ENCODE data around the gene S100A5.

The S100A5 gene

GRCh38 chr1:153553830-153554541 lies 13.3 kb upstream of the S100A5 start:
- ChIA-PET CTCF (interaction anchor here (0.7 to 6.8 kb wide), 9 partner anchors 8 to 38 kb away, joined by 3 to 64 read pairs (median 4); partner anchors contain the start of genes S100A4 and S100A6), POLR2A (no interaction called here)
- no peaks in the 10 kb centered on the region for H3K9me3 ChIP-seq (ENCODE audit: control extremely low read depth in 1 of 5, control insufficient read depth in 4 of 5, insufficient read depth in 2 of 5, low read depth in 1 of 5, low read length in 4 of 5)
- H3K36me3 ChIP-seq (ENCODE audit: control insufficient read depth in 4 of 4, insufficient read depth in 4 of 4, low read length in 3 of 4) = no peaks in the 10 kb centered on the region
- H3K27me3 ChIP-seq (replicated peaks in 2 of 5; ENCODE audit: control insufficient read depth in 4 of 5, insufficient read depth in 5 of 5, low read length in 4 of 5) = no peaks in the 10 kb centered on the region
- H3K4me1 ChIP-seq (ENCODE audit: control extremely low read depth in 1 of 4, control insufficient read depth in 4 of 4, insufficient read depth in 4 of 4, low read length in 3 of 4) = peaks cover 0 to 46% (median 29%) of the 10 kb centered on the region in 4 experiments
- WGBS (ENCODE audit: insufficient coverage) = 0% methylated on average over 1 of the region's 2 CpGs
- H3K4me3 ChIP-seq (ENCODE audit: control insufficient read depth in 1 of 7, extremely low read depth in 1 of 7, insufficient read depth in 4 of 7, low read depth in 2 of 7, low read length in 6 of 7) = no peak overlapping the region
- no peak overlapping the region for H3K27ac ChIP-seq (ENCODE audit: insufficient read depth in 1 of 2, low read depth in 1 of 2, low read length in 2 of 2, poor library complexity in 1 of 2, severe bottlenecking in 2 of 2)
- DNase-seq = no peak

DNA sequence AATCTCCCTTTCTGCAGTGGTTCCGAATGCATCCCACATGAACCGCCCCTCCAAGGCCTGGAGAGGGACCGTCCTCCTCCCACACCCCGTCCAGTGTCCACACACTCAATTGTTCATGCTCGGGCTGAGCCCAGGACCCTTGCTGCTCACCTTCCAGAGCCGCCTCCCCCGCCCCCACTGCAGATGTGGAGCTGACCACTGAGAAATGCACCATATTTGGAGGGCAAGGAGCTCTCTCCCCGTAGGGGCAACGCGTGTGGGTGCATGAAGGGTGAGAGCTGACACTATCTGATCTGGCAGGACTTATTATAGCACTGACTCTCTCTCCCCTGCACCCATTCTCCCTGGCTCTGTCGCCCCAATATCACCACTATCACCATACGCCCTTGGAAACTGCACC lies 12.4 kb upstream of the S100A5 start:
- H3K36me3 ChIP-seq (ENCODE audit: control insufficient read depth in 4 of 4, insufficient read depth in 4 of 4, low read length in 3 of 4) = no peaks in the 10 kb centered on the region
- H3K4me3 ChIP-seq (ENCODE audit: control insufficient read depth in 1 of 7, extremely low read depth in 1 of 7, insufficient read depth in 4 of 7, low read depth in 2 of 7, low read length in 6 of 7) = no peak overlapping the region
- H3K27ac ChIP-seq (ENCODE audit: insufficient read depth in 1 of 2, low read depth in 1 of 2, low read length in 2 of 2, poor library complexity in 1 of 2, severe bottlenecking in 2 of 2) = no peak overlapping the region
- DNase-seq = no peak
- ChIA-PET POLR2A (no interaction called here), CTCF (interaction anchor here (1.3 to 6.8 kb wide), 6 partner anchors 9 to 39 kb away, joined by 3 to 64 read pairs (median 6); partner anchors contain the start of gene S100A6)
- H3K27me3 ChIP-seq (replicated peaks in 2 of 5; ENCODE audit: control insufficient read depth in 4 of 5, insufficient read depth in 5 of 5, low read length in 4 of 5) = no peaks in the 10 kb centered on the region
- peaks cover 0 to 55% (median 29%) of the 10 kb centered on the region in 4 experiments for H3K4me1 ChIP-seq (ENCODE audit: control extremely low read depth in 1 of 4, control insufficient read depth in 4 of 4, insufficient read depth in 4 of 4, low read length in 3 of 4)
- WGBS (ENCODE audit: insufficient coverage) = 95% methylated on average over 11 of the region's 12 CpGs
- no peaks in the 10 kb centered on the region for H3K9me3 ChIP-seq (ENCODE audit: control extremely low read depth in 1 of 5, control insufficient read depth in 4 of 5, insufficient read depth in 2 of 5, low read depth in 1 of 5, low read length in 4 of 5)

DNA sequence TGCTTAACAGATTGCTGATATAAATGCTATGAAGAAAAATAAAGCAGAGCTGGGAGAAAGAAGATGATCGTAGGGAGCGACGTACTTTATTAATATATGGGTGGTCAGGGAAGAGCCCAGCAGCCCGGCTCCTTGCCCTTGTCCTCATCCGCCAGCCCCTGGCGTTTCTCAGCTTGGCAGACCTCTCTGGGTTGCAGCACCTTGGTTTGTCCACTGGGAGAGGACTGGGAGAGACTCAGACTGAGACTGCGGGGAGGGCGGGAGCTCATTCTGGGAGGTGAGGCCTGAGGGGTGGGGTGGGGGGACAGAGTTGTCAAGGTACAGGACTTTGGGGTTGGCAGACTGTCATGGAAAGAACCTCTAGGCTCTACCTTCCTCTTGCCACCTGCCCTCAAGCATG lies 11.6 kb upstream of the S100A5 start:
- no peak overlapping the region for H3K4me3 ChIP-seq (ENCODE audit: control insufficient read depth in 1 of 7, extremely low read depth in 1 of 7, insufficient read depth in 4 of 7, low read depth in 2 of 7, low read length in 6 of 7)
- H3K9me3 ChIP-seq (ENCODE audit: control extremely low read depth in 1 of 5, control insufficient read depth in 4 of 5, insufficient read depth in 2 of 5, low read depth in 1 of 5, low read length in 4 of 5) = no peaks in the 10 kb centered on the region
- peaks cover 0 to 63% (median 29%) of the 10 kb centered on the region in 4 experiments for H3K4me1 ChIP-seq (ENCODE audit: control extremely low read depth in 1 of 4, control insufficient read depth in 4 of 4, insufficient read depth in 4 of 4, low read length in 3 of 4)
- WGBS (ENCODE audit: insufficient coverage) = 98% methylated on average over 7 of the region's 8 CpGs
- CTCF ChIA-PET = interaction anchor here (1.1 to 6.8 kb wide), 5 partner anchors 12 to 76 kb away, joined by 3 to 64 read pairs (median 13); partner anchors contain the start of genes S100A1, S100A2, S100A5 and S100A6
- no peaks in the 10 kb centered on the region for H3K27me3 ChIP-seq (replicated peaks in 2 of 5; ENCODE audit: control insufficient read depth in 4 of 5, insufficient read depth in 5 of 5, low read length in 4 of 5)
- H3K27ac ChIP-seq (ENCODE audit: insufficient read depth in 1 of 2, low read depth in 1 of 2, low read length in 2 of 2, poor library complexity in 1 of 2, severe bottlenecking in 2 of 2) = no peak overlapping the region
- POLR2A ChIA-PET = no interaction called here
- DNase-seq = no peak
- H3K36me3 ChIP-seq (ENCODE audit: control insufficient read depth in 4 of 4, insufficient read depth in 4 of 4, low read length in 3 of 4) = no peaks in the 10 kb centered on the region

GRCh38 chr1:153550827-153551500 lies 10.2 kb upstream of the S100A5 start:
- Histone ChIP-seq H3K4me3 (ENCODE audit: control insufficient read depth in 1 of 7, extremely low read depth in 1 of 7, insufficient read depth in 4 of 7, low read depth in 2 of 7, low read length in 6 of 7) (peak overlapping the region in 1 of 7 experiments; percentile 17), H3K36me3 (ENCODE audit: control insufficient read depth in 4 of 4, insufficient read depth in 4 of 4, low read length in 3 of 4) (no peaks in the 10 kb centered on the region), H3K9me3 (ENCODE audit: control extremely low read depth in 1 of 5, control insufficient read depth in 4 of 5, insufficient read depth in 2 of 5, low read depth in 1 of 5, low read length in 4 of 5) (no peaks in the 10 kb centered on the region), H3K27me3 (replicated peaks in 2 of 5; ENCODE audit: control insufficient read depth in 4 of 5, insufficient read depth in 5 of 5, low read length in 4 of 5) (no peaks in the 10 kb centered on the region), H3K27ac (ENCODE audit: insufficient read depth in 1 of 2, low read depth in 1 of 2, low read length in 2 of 2, poor library complexity in 1 of 2, severe bottlenecking in 2 of 2) (peak overlapping the region in 1 of 2 experiments; percentile 8), H3K4me1 (ENCODE audit: control extremely low read depth in 1 of 4, control insufficient read depth in 4 of 4, insufficient read depth in 4 of 4, low read length in 3 of 4) (peaks cover 0 to 76% (median 41%) of the 10 kb centered on the region in 4 experiments)
- ChIA-PET CTCF (interaction anchor here (1.1 to 6.8 kb wide), 6 partner anchors 9 to 77 kb away, joined by 3 to 64 read pairs (median 14); partner anchors contain the start of genes S100A1, S100A2 and S100A6), POLR2A (no interaction called here)
- DNase-seq = peak in 2 of 3 donors; percentile 49 to 50
- 31% methylated on average over 9 of the region's 10 CpGs for WGBS (ENCODE audit: insufficient coverage)

DNA sequence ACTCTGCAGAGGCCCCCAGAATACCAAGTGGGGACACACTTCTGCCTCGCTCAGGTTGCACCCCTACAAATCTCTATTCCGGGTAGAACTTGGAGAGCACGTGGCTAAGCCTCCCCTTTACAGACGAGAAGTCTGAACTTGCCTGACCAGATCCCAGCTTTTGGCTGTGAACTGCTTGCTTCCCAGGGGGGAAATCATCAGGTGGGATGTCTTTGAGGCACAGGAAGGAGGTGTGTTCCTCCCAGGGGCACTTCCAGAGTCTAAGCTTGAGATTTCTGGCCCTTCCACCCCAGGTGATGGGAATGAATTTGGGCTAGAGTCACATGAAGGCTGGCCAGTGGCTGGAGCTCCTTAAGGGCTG lies 9.6 kb upstream of the S100A5 start:
- CTCF ChIA-PET = interaction anchor here (1.0 to 6.8 kb wide), 6 partner anchors 9 to 27 kb away, joined by 3 to 64 read pairs (median 14); partner anchors contain the start of genes S100A2 and S100A6
- Histone ChIP-seq H3K36me3 (ENCODE audit: control insufficient read depth in 4 of 4, insufficient read depth in 4 of 4, low read length in 3 of 4) (no peaks in the 10 kb centered on the region), H3K4me3 (ENCODE audit: control insufficient read depth in 1 of 7, extremely low read depth in 1 of 7, insufficient read depth in 4 of 7, low read depth in 2 of 7, low read length in 6 of 7) (no peak overlapping the region)

DNA sequence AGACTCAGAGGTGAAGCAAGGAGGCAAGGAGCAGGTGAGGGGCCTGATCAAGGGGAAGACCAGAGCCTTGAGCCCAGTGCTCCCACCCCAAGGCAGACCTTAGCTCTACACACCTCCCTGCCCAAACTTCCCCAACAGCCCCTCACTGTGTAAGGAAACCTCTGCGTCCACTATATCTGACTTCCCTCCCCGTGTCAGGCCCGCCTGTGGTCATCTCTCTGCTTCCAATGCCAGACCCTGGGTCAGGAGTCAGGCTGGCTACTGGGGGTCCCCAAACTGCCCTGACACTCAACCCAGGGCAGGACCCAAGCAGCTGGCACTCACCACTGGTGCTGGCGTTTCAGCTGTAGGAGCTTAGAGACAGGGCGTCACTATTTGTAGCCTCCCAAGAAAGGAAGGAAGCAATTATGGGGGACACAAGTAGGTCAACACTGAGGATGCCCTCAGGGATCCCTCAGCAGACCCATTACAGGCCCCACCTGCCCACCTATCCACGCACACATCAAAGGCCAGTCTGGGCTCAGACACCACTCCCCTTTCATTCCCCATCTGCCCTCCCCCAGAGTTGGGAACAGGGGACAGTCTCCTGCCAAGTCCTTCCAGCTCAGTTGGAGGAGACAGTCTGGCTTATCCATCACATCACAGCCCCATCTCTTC lies 9.1 kb upstream of the S100A5 start:
- ChIA-PET POLR2A (no interaction called here), CTCF (interaction anchor here (1.0 to 6.8 kb wide), 5 partner anchors 10 to 28 kb away, joined by 3 to 64 read pairs (median 15); partner anchors contain the start of gene S100A6)
- Histone ChIP-seq H3K4me3 (ENCODE audit: control insufficient read depth in 1 of 7, extremely low read depth in 1 of 7, insufficient read depth in 4 of 7, low read depth in 2 of 7, low read length in 6 of 7) (no peak overlapping the region), H3K27me3 (replicated peaks in 2 of 5; ENCODE audit: control insufficient read depth in 4 of 5, insufficient read depth in 5 of 5, low read length in 4 of 5) (no peaks in the 10 kb centered on the region), H3K4me1 (ENCODE audit: control extremely low read depth in 1 of 4, control insufficient read depth in 4 of 4, insufficient read depth in 4 of 4, low read length in 3 of 4) (peaks cover 0 to 87% (median 52%) of the 10 kb centered on the region in 4 experiments), H3K36me3 (ENCODE audit: control insufficient read depth in 4 of 4, insufficient read depth in 4 of 4, low read length in 3 of 4) (no peaks in the 10 kb centered on the region), H3K9me3 (ENCODE audit: control extremely low read depth in 1 of 5, control insufficient read depth in 4 of 5, insufficient read depth in 2 of 5, low read depth in 1 of 5, low read length in 4 of 5) (no peaks in the 10 kb centered on the region), H3K27ac (ENCODE audit: insufficient read depth in 1 of 2, low read depth in 1 of 2, low read length in 2 of 2, poor library complexity in 1 of 2, severe bottlenecking in 2 of 2) (no peak overlapping the region)
- DNase-seq = no peak
- 100% methylated on average over 4 of the region's 6 CpGs for WGBS (ENCODE audit: insufficient coverage)

More for the DNA sequence above, 9.6 kb upstream of the S100A5 start:
- peaks cover 0 to 82% (median 47%) of the 10 kb centered on the region in 4 experiments for H3K4me1 ChIP-seq (ENCODE audit: control extremely low read depth in 1 of 4, control insufficient read depth in 4 of 4, insufficient read depth in 4 of 4, low read length in 3 of 4)
- H3K9me3 ChIP-seq (ENCODE audit: control extremely low read depth in 1 of 5, control insufficient read depth in 4 of 5, insufficient read depth in 2 of 5, low read depth in 1 of 5, low read length in 4 of 5) = no peaks in the 10 kb centered on the region
- DNase-seq = no peak
- H3K27me3 ChIP-seq (replicated peaks in 2 of 5; ENCODE audit: control insufficient read depth in 4 of 5, insufficient read depth in 5 of 5, low read length in 4 of 5) = no peaks in the 10 kb centered on the region
- H3K27ac ChIP-seq (ENCODE audit: insufficient read depth in 1 of 2, low read depth in 1 of 2, low read length in 2 of 2, poor library complexity in 1 of 2, severe bottlenecking in 2 of 2) = peak overlapping the region in 1 of 2 experiments; percentile 8
- WGBS (ENCODE audit: insufficient coverage) = 100% methylated on average over 2 of the region's 4 CpGs
- POLR2A ChIA-PET = no interaction called here

All from common myeloid progenitor, CD34-positive (primary cell).